Endothelial cell of umbilical vein (primary cell): ENCODE measurements around the gene FOXP4. TPM values are rescaled to one million over a fixed set of nuclear protein-coding genes. Genes with fewer than 3 reads are reported as not detected.

Source experiments
- BruUV-seq: library from RNA; stranded (reverse); fragments of 400-500 nt; replicated peaks from 2 replicates; lab custom pipeline; 2021; lab: Mats Ljungman, UMichigan
- CTCF ChIA-PET: fragments of 300-600, 350-600 bp; sonication (Branson Sonifier 250); formaldehyde crosslinking; loops from one replicate; lab custom pipeline; 2021; ENCODE audit warnings: antibody characterized with exemption, inconsistent platforms; lab: Charles Lee
- POLR2A ChIA-PET: fragments of 300-600, 350-600 bp; sonication (Branson Sonifier 250); formaldehyde crosslinking; loops from one replicate; lab custom pipeline; 2021; ENCODE audit warnings: antibody characterized with exemption, inconsistent platforms; lab: Charles Lee
- DNase-seq: peaks from one replicate; pipeline ENCODE4 v3.0.0-alpha.2; 2011; ENCODE audit warnings: low read depth, low spot score
- FAIRE-seq: peaks from 2 replicates; lab custom pipeline; 2011; peaks lifted over from hg19 to GRCh38; lab: Jason Lieb, UNC
- H2AFZ ChIP-seq: 2 replicates; pipeline ENCODE4 v1.6.0; 2012; ENCODE audit warnings: low read depth, low read length, control low read depth, inconsistent platforms
- H3K27ac ChIP-seq: 2 replicates; pipeline ENCODE4 v1.5.1; 2011; ENCODE audit warnings: low read depth, mild to moderate bottlenecking, control low read depth, low read length, moderate library complexity; ENCODE audit not compliant: insufficient read depth
- H3K27me3 ChIP-seq, 2 experiments: 2 replicates each; pipeline versions ENCODE4 v1.6.0 to v1.6.1; 2011; ENCODE audit warnings: low read length in 2 of 2, mixed read lengths in 1 of 2; ENCODE audit not compliant: control insufficient read depth in 2 of 2, insufficient read depth in 2 of 2
- H3K36me3 ChIP-seq, 2 experiments: 2 replicates in 1 of 2; 3 replicates in 1 of 2; pipeline ENCODE4 v1.5.1; 2011; ENCODE audit warnings: low read length in 2 of 2, mild to moderate bottlenecking in 1 of 2, moderate library complexity in 1 of 2; ENCODE audit not compliant: control insufficient read depth in 2 of 2, insufficient read depth in 2 of 2; ENCODE audit errors: extremely low read depth in 1 of 2
- H3K4me1 ChIP-seq: 3 replicates; pipeline ENCODE4 v1.5.1; 2011; ENCODE audit warnings: mild to moderate bottlenecking, low read length; ENCODE audit not compliant: control insufficient read depth, insufficient read depth; ENCODE audit errors: extremely low read depth
- H3K4me2 ChIP-seq: 2 replicates; pipeline ENCODE4 v1.6.1; 2011; ENCODE audit warnings: low read length, control low read depth, mixed read lengths; ENCODE audit not compliant: insufficient read depth
- H3K4me3 ChIP-seq, 3 experiments: fragments of 200-600 bp in 1 of 3; sonication (generic), shearing (Covaris generic) in 1 of 3; replicated peaks in 1 of 3; 2 replicates each; pipeline ENCODE4 v1.5.1; 2011 to 2016; ENCODE audit warnings: control low read depth in 3 of 3, low read length in 3 of 3, mild to moderate bottlenecking in 2 of 3, inconsistent platforms in 1 of 3, low read depth in 1 of 3, moderate library complexity in 1 of 3; ENCODE audit not compliant: insufficient read depth in 1 of 3
- H3K79me2 ChIP-seq: 2 replicates; pipeline ENCODE4 v1.6.0; 2012; ENCODE audit warnings: low read length, inconsistent platforms; ENCODE audit not compliant: control insufficient read depth, insufficient read depth
- H3K9ac ChIP-seq: replicated peaks from 2 replicates; pipeline ENCODE3; 2011; ENCODE audit warnings: low read length, control low read depth; ENCODE audit not compliant: insufficient read depth; ENCODE audit errors: extremely low read depth
- H3K9me1 ChIP-seq: replicated peaks from 3 replicates; pipeline ENCODE4 v1.6.0; 2011; ENCODE audit warnings: mild to moderate bottlenecking, low read length; ENCODE audit not compliant: control insufficient read depth, insufficient read depth; ENCODE audit errors: extremely low read depth
- H3K9me3 ChIP-seq: replicated peaks from 2 replicates; pipeline ENCODE4 v1.5.1; 2012; ENCODE audit warnings: low read length, inconsistent platforms; ENCODE audit not compliant: control insufficient read depth, insufficient read depth
- H4K20me1 ChIP-seq: replicated peaks from 2 replicates; pipeline ENCODE3; 2011; ENCODE audit warnings: mild to moderate bottlenecking, low read length; ENCODE audit not compliant: control insufficient read depth, insufficient read depth; ENCODE audit errors: extremely low read depth
- FOS ChIP-seq: IDR thresholded peaks from 2 replicates; pipeline ENCODE4 v1.6.1; 2011; ENCODE audit warnings: mild to moderate bottlenecking, low read length, moderate library complexity, borderline replicate concordance; ENCODE audit not compliant: insufficient read depth
- GATA2 ChIP-seq: IDR thresholded peaks from 2 replicates; pipeline ENCODE4 v1.7.0; 2011; ENCODE audit warnings: low read depth, mild to moderate bottlenecking, moderate library complexity, mixed read lengths, low read length; ENCODE audit not compliant: insufficient read length, insufficient read depth
- JUN ChIP-seq: IDR thresholded peaks from 2 replicates; pipeline ENCODE4 v1.6.1; 2011; ENCODE audit warnings: borderline replicate concordance, low read depth; ENCODE audit not compliant: insufficient read length, insufficient read depth
- MAX ChIP-seq: IDR thresholded peaks from 2 replicates; pipeline ENCODE4 v1.6.1; 2011; ENCODE audit not compliant: insufficient read depth, insufficient read length
- MYC ChIP-seq: IDR thresholded peaks from one replicate; pipeline ENCODE4 v1.6.1; 2011; ENCODE audit warnings: mild to moderate bottlenecking, low read depth, low read length
- POLR2A ChIP-seq: IDR thresholded peaks from 2 replicates; pipeline ENCODE4 v1.6.1; 2012; ENCODE audit warnings: low read depth, mild to moderate bottlenecking, control low read depth, low read length
- POLR2AphosphoS5 ChIP-seq: IDR thresholded peaks from 2 replicates; pipeline ENCODE4 v1.6.1; 2012; ENCODE audit warnings: low read depth, mild to moderate bottlenecking, control low read depth, low read length, moderate library complexity; ENCODE audit not compliant: insufficient read depth
- dilution Hi-C: fragments of 300-500 bp; cut with MboI; formaldehyde crosslinking; loops from one replicate; pipeline ENCODE4 v1.15.0; 2019; ENCODE audit warnings: low sequenced_read_pairs; ENCODE audit not compliant: extremely low pct_ligation_motif_present
- intact Hi-C: fragments of 100-400 bp; cut with micrococcal nuclease; formaldehyde crosslinking; loops from one replicate; pipeline ENCODE4 v1.10.0; 2022
- polyA plus RNA-seq, 4 experiments: library from polyadenylated mRNA; depleted of rRNA in 3 of 4; stranded (reverse) in 3 of 4; unstranded in 1 of 4; fragments of >200 nt; gene quantifications; 2 replicates each; pipeline versions ENCODE4 v1.2.1 to v1.2.3, GENCODE V29; 2011 to 2012; ENCODE audit warnings: missing spikeins in 1 of 4
- total RNA-seq: library from RNA; stranded (reverse); gene quantifications from 2 replicates; pipeline ENCODE4 v1.2.3, GENCODE V29; 2021
- TF ChIP-seq, protein P1 (sequence below), 2 donors: IDR thresholded peaks; 1 replicate in 1 of 2; 2 replicates in 1 of 2; pipeline ENCODE4 v1.5.1; 2011; ENCODE audit warnings: low read length in 2 of 2, mild to moderate bottlenecking in 2 of 2, moderate library complexity in 2 of 2, control low read depth in 1 of 2, inconsistent platforms in 1 of 2, low read depth in 1 of 2; ENCODE audit not compliant: insufficient read depth in 1 of 2; ENCODE audit errors: extremely low read depth in 1 of 2

The FOXP4 gene
- total and polyA plus RNA-seq, 2 donors (not counting 3 experiments of a cell fraction or from before 2014, with no cell fraction given) = 5.6 to 23.9 TPM

GRCh38 chr6:41591859-41592502, 45.8 kb downstream of the FOXP4 start:
- dilution Hi-C loops = no loop called here
- Histone ChIP-seq H3K9me1 (no peaks in the 10 kb centered on the region), H3K4me2 (no peak overlapping the region), H3K9ac (no peak overlapping the region), H3K4me3 (no peak overlapping the region), H3K36me3 (peaks cover 0 to 18% of the 10 kb centered on the region in 2 experiments), H4K20me1 (no peaks in the 10 kb centered on the region), H3K9me3 (no peaks in the 10 kb centered on the region), H3K4me1 (no peaks in the 10 kb centered on the region), H2AFZ (no peak overlapping the region), H3K79me2 (no peaks in the 10 kb centered on the region), H3K27me3 (no peaks in the 10 kb centered on the region), H3K27ac (no peak overlapping the region)
- DNase-seq (peak; percentile 73), FAIRE-seq (peak; percentile 85)
- TF ChIP-seq, protein P1, sequence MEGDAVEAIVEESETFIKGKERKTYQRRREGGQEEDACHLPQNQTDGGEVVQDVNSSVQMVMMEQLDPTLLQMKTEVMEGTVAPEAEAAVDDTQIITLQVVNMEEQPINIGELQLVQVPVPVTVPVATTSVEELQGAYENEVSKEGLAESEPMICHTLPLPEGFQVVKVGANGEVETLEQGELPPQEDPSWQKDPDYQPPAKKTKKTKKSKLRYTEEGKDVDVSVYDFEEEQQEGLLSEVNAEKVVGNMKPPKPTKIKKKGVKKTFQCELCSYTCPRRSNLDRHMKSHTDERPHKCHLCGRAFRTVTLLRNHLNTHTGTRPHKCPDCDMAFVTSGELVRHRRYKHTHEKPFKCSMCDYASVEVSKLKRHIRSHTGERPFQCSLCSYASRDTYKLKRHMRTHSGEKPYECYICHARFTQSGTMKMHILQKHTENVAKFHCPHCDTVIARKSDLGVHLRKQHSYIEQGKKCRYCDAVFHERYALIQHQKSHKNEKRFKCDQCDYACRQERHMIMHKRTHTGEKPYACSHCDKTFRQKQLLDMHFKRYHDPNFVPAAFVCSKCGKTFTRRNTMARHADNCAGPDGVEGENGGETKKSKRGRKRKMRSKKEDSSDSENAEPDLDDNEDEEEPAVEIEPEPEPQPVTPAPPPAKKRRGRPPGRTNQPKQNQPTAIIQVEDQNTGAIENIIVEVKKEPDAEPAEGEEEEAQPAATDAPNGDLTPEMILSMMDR (IDR thresholded peaks at IDR 0.05; ENCODE audit: extremely low read depth in 1 of 2, insufficient read depth in 1 of 2, low read depth in 1 of 2, low read length in 2 of 2) = peak; percentile 89 to 93
- no peak for TF ChIP-seq JUN
- TF ChIP-seq POLR2A = no peak
- no peak for TF ChIP-seq MYC
- POLR2A ChIA-PET = no interaction called here
- intact Hi-C loops = loop anchor here (1.0 to 2.0 kb wide), 5 partner anchors 46 to 223 kb away; partner anchors contain the start of gene FOXP4
- BruUV-seq = no TSS peak
- CTCF ChIA-PET = interaction anchor here (0.6 to 7.9 kb wide), 19 partner anchors 10 to 286 kb away, joined by 3 to 84 read pairs (median 4); no protein-coding TSS in a partner anchor

GRCh38 chr6:41593406-41593805, 47.2 kb downstream of the FOXP4 start:
- Histone ChIP-seq H2AFZ (no peak overlapping the region), H3K4me1 (no peaks in the 10 kb centered on the region), H3K27me3 (no peaks in the 10 kb centered on the region), H3K36me3 (peaks cover 0 to 17% of the 10 kb centered on the region in 2 experiments), H3K4me3 (no peak overlapping the region), H4K20me1 (no peaks in the 10 kb centered on the region), H3K9ac (no peak overlapping the region), H3K4me2 (no peak overlapping the region), H3K79me2 (no peaks in the 10 kb centered on the region), H3K9me3 (no peaks in the 10 kb centered on the region), H3K27ac (no peak overlapping the region), H3K9me1 (no peaks in the 10 kb centered on the region)
- FAIRE-seq (no peak), DNase-seq (no peak)
- BruUV-seq = no TSS peak
- CTCF ChIA-PET = interaction anchor here (1.5 to 7.9 kb wide), 3 partner anchors 12 to 170 kb away, joined by 9 to 84 read pairs (median 46); no protein-coding TSS in a partner anchor
- intact Hi-C loops = loop anchor here (2.0 kb wide), 1 partner anchor 89 kb away; no protein-coding TSS in a partner anchor
- TF ChIP-seq MAX (no peak), MYC (no peak), POLR2A (no peak), FOS (no peak), POLR2AphosphoS5 (no peak), GATA2 (no peak)
- dilution Hi-C loops = no loop called here
- POLR2A ChIA-PET = interaction anchor here (0.7 kb wide), 1 partner anchor 47 kb away, joined by 3 read pairs; no protein-coding TSS in a partner anchor
